HepG2 (cell line): ENCODE measurements around the gene BANP.
"Not testable (repeated sequence)": the region's sequence is repeated elsewhere in the genome, so short reads cannot be mapped to it uniquely, and the experiment has no call there.

Experiments
- CTCF ChIP-seq: sonication (generic); formaldehyde crosslinking; IDR thresholded peaks from 2 replicates; pipeline ENCODE4 v1.5.0; 2020; ENCODE audit warnings: mild to moderate bottlenecking, missing genetic modification reagents, moderate library complexity
- KLF16 ChIP-seq, 2 experiments: sonication (generic) in 1 of 2; formaldehyde crosslinking in 1 of 2; IDR thresholded peaks; 2 replicates each; pipeline versions ENCODE4 v1.6.1 to v1.8.0; 2016 to 2023; ENCODE audit warnings: missing genetic modification reagents in 2 of 2, missing compliant biosample characterization in 1 of 2
- MXI1 ChIP-seq: IDR thresholded peaks from 3 replicates; pipeline ENCODE4 v1.6.1; 2012; ENCODE audit warnings: low read depth, low read length, inconsistent platforms, borderline replicate concordance
- ZBTB33 ChIP-seq: sonication (generic); formaldehyde crosslinking; IDR thresholded peaks from 2 replicates; pipeline ENCODE4 v1.4.0; 2020; ENCODE audit warnings: missing genetic modification reagents

- not testable (repeated sequence) for TF ChIP-seq KLF16 (CRISPR knock-in tag; IDR thresholded peaks at IDR 0.05); CTCF; MXI1; ZBTB33 (CRISPR knock-in tag)
These were observed 143.7 kb downstream of the BANP start for GRCh38 chr16:88094900-88095299.
